Hepatocyte (in vitro differentiated cells): ENCODE results near the gene LIN7C.

Experiments used
- EZH2phosphoT487 ChIP-seq: fragments of 200-600 bp; sonication (generic); IDR thresholded peaks from one replicate; pipeline ENCODE4 v1.6.1; 2018; ENCODE audit warnings: antibody characterized with exemption, mild to moderate bottlenecking, low read depth, moderate library complexity; ENCODE audit not compliant: unreplicated experiment, severe bottlenecking
- TF ChIP-seq, protein P1 (sequence below): fragments of 200-600 bp; sonication (generic); IDR thresholded peaks from 2 replicates; pipeline ENCODE4 v1.5.1; 2016; ENCODE audit warnings: antibody characterized with exemption, mild to moderate bottlenecking; ENCODE audit not compliant: poor library complexity

DNA sequence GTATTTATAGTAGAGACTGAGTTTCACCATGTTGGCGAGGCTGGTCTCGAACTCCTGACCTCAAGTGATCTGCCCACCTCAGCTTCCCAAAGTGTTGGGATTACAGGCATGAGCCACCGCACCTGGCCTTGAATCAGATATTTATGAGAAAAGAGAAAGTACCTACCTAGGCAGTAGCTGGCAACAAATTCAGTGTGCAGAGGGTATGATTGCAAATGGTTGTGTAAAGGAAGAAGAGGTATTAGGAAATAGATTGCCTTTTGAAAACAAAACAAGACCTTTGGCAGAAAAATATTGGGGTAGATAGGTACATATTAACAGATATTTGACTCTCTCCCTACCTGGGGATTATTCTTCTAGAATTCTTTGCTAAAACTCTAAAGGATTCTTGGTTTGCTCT lies 38.5 kb upstream of the LIN7C start:
- TF ChIP-seq EZH2phosphoT487: no peak
- TF ChIP-seq, protein P1, sequence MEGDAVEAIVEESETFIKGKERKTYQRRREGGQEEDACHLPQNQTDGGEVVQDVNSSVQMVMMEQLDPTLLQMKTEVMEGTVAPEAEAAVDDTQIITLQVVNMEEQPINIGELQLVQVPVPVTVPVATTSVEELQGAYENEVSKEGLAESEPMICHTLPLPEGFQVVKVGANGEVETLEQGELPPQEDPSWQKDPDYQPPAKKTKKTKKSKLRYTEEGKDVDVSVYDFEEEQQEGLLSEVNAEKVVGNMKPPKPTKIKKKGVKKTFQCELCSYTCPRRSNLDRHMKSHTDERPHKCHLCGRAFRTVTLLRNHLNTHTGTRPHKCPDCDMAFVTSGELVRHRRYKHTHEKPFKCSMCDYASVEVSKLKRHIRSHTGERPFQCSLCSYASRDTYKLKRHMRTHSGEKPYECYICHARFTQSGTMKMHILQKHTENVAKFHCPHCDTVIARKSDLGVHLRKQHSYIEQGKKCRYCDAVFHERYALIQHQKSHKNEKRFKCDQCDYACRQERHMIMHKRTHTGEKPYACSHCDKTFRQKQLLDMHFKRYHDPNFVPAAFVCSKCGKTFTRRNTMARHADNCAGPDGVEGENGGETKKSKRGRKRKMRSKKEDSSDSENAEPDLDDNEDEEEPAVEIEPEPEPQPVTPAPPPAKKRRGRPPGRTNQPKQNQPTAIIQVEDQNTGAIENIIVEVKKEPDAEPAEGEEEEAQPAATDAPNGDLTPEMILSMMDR: no peak
